DND-41 (cell line): ENCODE results near the gene CORT.
"Not testable (repeated sequence)": the region's sequence is repeated elsewhere in the genome, so short reads cannot be mapped to it uniquely, and the experiment has no call there.

Experiments used
- EZH2 ChIP-seq: IDR thresholded peaks from 3 replicates; pipeline ENCODE4 v1.6.1; 2012; ENCODE audit warnings: borderline replicate concordance, low read depth, mild to moderate bottlenecking, moderate library complexity, low read length, inconsistent platforms; ENCODE audit not compliant: severe bottlenecking
- TF ChIP-seq, protein P1 (sequence below): IDR thresholded peaks from 2 replicates; pipeline ENCODE4 v1.5.1; 2012; ENCODE audit warnings: borderline replicate concordance, low read length, moderate library complexity, mild to moderate bottlenecking; ENCODE audit not compliant: poor library complexity, severe bottlenecking; ENCODE audit errors: extremely low read depth

GRCh38 chr1:10415967-10416366, 33.9 kb upstream of the CORT start:
- TF ChIP-seq, protein P1, sequence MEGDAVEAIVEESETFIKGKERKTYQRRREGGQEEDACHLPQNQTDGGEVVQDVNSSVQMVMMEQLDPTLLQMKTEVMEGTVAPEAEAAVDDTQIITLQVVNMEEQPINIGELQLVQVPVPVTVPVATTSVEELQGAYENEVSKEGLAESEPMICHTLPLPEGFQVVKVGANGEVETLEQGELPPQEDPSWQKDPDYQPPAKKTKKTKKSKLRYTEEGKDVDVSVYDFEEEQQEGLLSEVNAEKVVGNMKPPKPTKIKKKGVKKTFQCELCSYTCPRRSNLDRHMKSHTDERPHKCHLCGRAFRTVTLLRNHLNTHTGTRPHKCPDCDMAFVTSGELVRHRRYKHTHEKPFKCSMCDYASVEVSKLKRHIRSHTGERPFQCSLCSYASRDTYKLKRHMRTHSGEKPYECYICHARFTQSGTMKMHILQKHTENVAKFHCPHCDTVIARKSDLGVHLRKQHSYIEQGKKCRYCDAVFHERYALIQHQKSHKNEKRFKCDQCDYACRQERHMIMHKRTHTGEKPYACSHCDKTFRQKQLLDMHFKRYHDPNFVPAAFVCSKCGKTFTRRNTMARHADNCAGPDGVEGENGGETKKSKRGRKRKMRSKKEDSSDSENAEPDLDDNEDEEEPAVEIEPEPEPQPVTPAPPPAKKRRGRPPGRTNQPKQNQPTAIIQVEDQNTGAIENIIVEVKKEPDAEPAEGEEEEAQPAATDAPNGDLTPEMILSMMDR = not testable (repeated sequence)
- TF ChIP-seq EZH2 = not testable (repeated sequence)
